MV-4-11 (cell line): Measurements from ENCODE around the gene WDR33.

ENCODE experiments used
- DNase-seq: peaks from one replicate; lab custom pipeline; 2025; lab: John Stamatoyannopoulos, UW

WDR33 gene

GRCh38 chr2:127672341-127673224 lies 138.4 kb downstream of the WDR33 start:
- no peak for DNase-seq

GRCh38 chr2:127671557-127672302 lies 139.2 kb downstream of the WDR33 start:
- no peak for DNase-seq

GRCh38 chr2:127670957-127671290 lies 140.0 kb downstream of the WDR33 start:
- no peak for DNase-seq

- no peak for DNase-seq
Observed at GRCh38 chr2:127670055-127670956, 140.7 kb downstream of the WDR33 start.

- no peak for DNase-seq
Observed at GRCh38 chr2:127669056-127669455, 141.9 kb downstream of the WDR33 start.

- DNase-seq, result no peak
Observed at GRCh38 chr2:127665267-127665893, 145.6 kb downstream of the WDR33 start.

GRCh38 chr2:127664895-127665225 lies 146.1 kb downstream of the WDR33 start:
- no peak for DNase-seq

- no peak for DNase-seq
Observed at GRCh38 chr2:127664065-127664894, 146.7 kb downstream of the WDR33 start.

GRCh38 chr2:127663566-127664064 lies 147.4 kb downstream of the WDR33 start:
- no peak for DNase-seq

GRCh38 chr2:127662937-127663565 lies 147.9 kb downstream of the WDR33 start:
- DNase-seq, result no peak

- DNase-seq, result no peak
Observed at GRCh38 chr2:127661949-127662510, 148.9 kb downstream of the WDR33 start.

- DNase-seq, result no peak
Observed at GRCh38 chr2:127661072-127661649, 149.8 kb downstream of the WDR33 start.

GRCh38 chr2:127660291-127660578 lies 150.7 kb downstream of the WDR33 start:
- DNase-seq, result no peak

GRCh38 chr2:127659408-127660290 lies 151.3 kb downstream of the WDR33 start:
- peak; percentile 72 for DNase-seq

GRCh38 chr2:127658641-127659407 lies 152.1 kb downstream of the WDR33 start:
- DNase-seq, result no peak

GRCh38 chr2:127658146-127658545 lies 152.8 kb downstream of the WDR33 start:
- DNase-seq, result no peak

- no peak for DNase-seq
Observed at GRCh38 chr2:127657232-127657595, 153.8 kb downstream of the WDR33 start.

- DNase-seq, result no peak
Observed at GRCh38 chr2:127656569-127657231, 154.3 kb downstream of the WDR33 start.
